Stimulated activated CD4-positive, alpha-beta T cell treated with anti-CD3 and anti-CD28 coated beads, Interleukin-2, amount 100 ng/mL, for 24 hours (primary cell): ENCODE measurements around the gene TBC1D22A.
"Not testable (repeated sequence)": the region's sequence is repeated elsewhere in the genome, so short reads cannot be mapped to it uniquely, and the experiment has no call there.

Experiments
- DNase-seq, 2 donors: peaks; one replicate each; pipeline ENCODE4 v3.0.0-alpha.2; 2020

The TBC1D22A gene

GRCh38 chr22:47163481-47163855, 401.0 kb downstream of the TBC1D22A start:
- DNase-seq, result no peak

GRCh38 chr22:47163856-47164513, 401.5 kb downstream of the TBC1D22A start:
- no peak for DNase-seq

GRCh38 chr22:47164514-47165337, 402.3 kb downstream of the TBC1D22A start:
- DNase-seq, result no peak

- DNase-seq, result no peak
Observed at GRCh38 chr22:47165338-47166032, 403.0 kb downstream of the TBC1D22A start.

- no peak for DNase-seq
Observed at GRCh38 chr22:47166033-47166404, 403.6 kb downstream of the TBC1D22A start.

GRCh38 chr22:47166446-47167016, 404.1 kb downstream of the TBC1D22A start:
- DNase-seq, result no peak

GRCh38 chr22:47167056-47167455, 404.6 kb downstream of the TBC1D22A start:
- no peak for DNase-seq

GRCh38 chr22:47167921-47168320, 405.5 kb downstream of the TBC1D22A start:
- not testable (repeated sequence) for DNase-seq

GRCh38 chr22:47168441-47168840, 406.0 kb downstream of the TBC1D22A start:
- no peak for DNase-seq

GRCh38 chr22:47168900-47169800, 406.7 kb downstream of the TBC1D22A start:
- no peak for DNase-seq

- no peak for DNase-seq
Observed at GRCh38 chr22:47169801-47170140, 407.3 kb downstream of the TBC1D22A start.

GRCh38 chr22:47170511-47171440, 408.3 kb downstream of the TBC1D22A start:
- DNase-seq, result not testable (repeated sequence)

- DNase-seq, result no peak
Observed at GRCh38 chr22:47171441-47172221, 409.2 kb downstream of the TBC1D22A start.

GRCh38 chr22:47172771-47173534, 410.5 kb downstream of the TBC1D22A start:
- DNase-seq, result no peak

GRCh38 chr22:47173535-47174021, 411.1 kb downstream of the TBC1D22A start:
- DNase-seq, result no peak

- DNase-seq, result no peak
Observed at GRCh38 chr22:47174096-47174495, 411.6 kb downstream of the TBC1D22A start.

- DNase-seq, result no peak
Observed at GRCh38 chr22:47174671-47175112, 412.2 kb downstream of the TBC1D22A start.

- DNase-seq, result no peak
Observed at GRCh38 chr22:47175151-47176025, 412.9 kb downstream of the TBC1D22A start.
